Parathyroid adenoma (tissue), 2 donors: ENCODE results near the gene TOGARAM1.

Experiments used
- H2AFZ ChIP-seq: fragments of 300-600 bp; sonication (generic); one replicate; pipeline ENCODE4 v1.7.0; 2017; ENCODE audit warnings: antibody characterized with exemption, mild to moderate bottlenecking
- H3K27ac ChIP-seq: fragments of 300-600 bp; sonication (generic); one replicate; pipeline ENCODE4 v1.7.0; 2017
- H3K27me3 ChIP-seq: fragments of 300-600 bp; sonication (generic); one replicate; pipeline ENCODE4 v1.7.0; 2017; ENCODE audit warnings: low read length; ENCODE audit not compliant: control insufficient read depth, insufficient read depth
- H3K36me3 ChIP-seq: fragments of 300-600 bp; sonication (generic); one replicate; pipeline ENCODE4 v1.7.0; 2017; ENCODE audit warnings: low read length; ENCODE audit not compliant: control insufficient read depth, insufficient read depth
- H3K4me1 ChIP-seq: fragments of 300-600 bp; sonication (generic); one replicate; pipeline ENCODE4 v1.7.0; 2017; ENCODE audit warnings: control low read depth
- H3K4me2 ChIP-seq: fragments of 300-600 bp; sonication (generic); one replicate; pipeline ENCODE4 v1.7.0; 2017; ENCODE audit warnings: low read length
- H3K4me3 ChIP-seq: fragments of 300-600 bp; sonication (generic); one replicate; pipeline ENCODE4 v1.7.0; 2017; ENCODE audit warnings: low read depth, low read length
- H3K79me2 ChIP-seq: fragments of 300-600 bp; sonication (generic); one replicate; pipeline ENCODE4 v1.7.0; 2017; ENCODE audit warnings: control low read depth
- H3K9ac ChIP-seq: fragments of 300-600 bp; sonication (generic); one replicate; pipeline ENCODE4 v1.7.0; 2017; ENCODE audit warnings: mild to moderate bottlenecking
- H3K9me3 ChIP-seq: fragments of 300-600 bp; sonication (generic); one replicate; pipeline ENCODE4 v1.7.0; 2017; ENCODE audit warnings: low read length; ENCODE audit not compliant: control insufficient read depth
- TF ChIP-seq, protein P1 (sequence below): fragments of 300-600 bp; sonication (generic); IDR thresholded peaks from one replicate; pipeline ENCODE4 v1.7.0; 2017; ENCODE audit warnings: antibody characterized with exemption, mild to moderate bottlenecking
- donor health status: primary hyperparathyroidism.

Gene TOGARAM1

DNA sequence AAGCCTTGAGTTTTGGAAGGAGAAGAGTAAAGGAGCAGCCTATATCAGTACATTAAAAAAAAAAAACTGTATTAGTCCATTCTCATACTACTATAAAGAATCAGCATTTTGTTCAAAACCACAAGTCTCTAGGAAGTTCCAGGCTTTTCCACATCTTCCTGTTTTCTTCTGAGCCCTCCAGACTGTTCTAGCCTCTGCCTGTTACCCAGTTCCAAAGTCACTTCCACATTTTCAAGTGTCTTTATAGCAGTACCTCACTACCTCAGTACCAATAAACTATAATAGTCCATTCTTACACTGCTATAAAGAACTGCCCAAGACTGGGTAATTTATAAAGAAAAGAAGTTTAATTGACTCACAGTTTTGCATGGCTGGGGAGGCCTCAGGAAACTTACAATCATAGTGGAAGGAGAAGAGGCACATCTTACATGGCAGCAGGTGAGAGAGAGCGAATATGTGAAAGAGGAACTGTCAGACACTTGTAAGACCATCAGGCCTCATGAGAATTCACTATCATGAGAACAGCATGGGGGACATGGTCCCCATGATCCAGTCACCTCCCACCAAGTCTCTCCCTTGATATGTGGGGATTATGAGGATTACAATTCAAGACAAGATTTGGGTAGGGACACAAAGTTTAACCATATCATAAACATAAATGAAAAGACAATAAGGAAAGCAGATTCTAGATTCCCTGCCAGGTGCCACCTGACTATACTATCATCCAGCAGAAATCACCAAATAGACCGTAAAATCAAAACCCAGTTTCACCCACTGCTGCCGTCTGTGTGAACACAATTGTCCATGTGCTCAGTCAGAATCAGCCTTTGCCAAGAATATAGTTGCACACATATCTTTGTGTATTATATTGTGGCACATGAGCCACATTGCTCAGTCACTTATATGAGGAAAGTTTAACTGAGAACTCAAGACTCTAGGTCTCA lies 27.8 kb downstream of the TOGARAM1 start:
- TF ChIP-seq, protein P1, sequence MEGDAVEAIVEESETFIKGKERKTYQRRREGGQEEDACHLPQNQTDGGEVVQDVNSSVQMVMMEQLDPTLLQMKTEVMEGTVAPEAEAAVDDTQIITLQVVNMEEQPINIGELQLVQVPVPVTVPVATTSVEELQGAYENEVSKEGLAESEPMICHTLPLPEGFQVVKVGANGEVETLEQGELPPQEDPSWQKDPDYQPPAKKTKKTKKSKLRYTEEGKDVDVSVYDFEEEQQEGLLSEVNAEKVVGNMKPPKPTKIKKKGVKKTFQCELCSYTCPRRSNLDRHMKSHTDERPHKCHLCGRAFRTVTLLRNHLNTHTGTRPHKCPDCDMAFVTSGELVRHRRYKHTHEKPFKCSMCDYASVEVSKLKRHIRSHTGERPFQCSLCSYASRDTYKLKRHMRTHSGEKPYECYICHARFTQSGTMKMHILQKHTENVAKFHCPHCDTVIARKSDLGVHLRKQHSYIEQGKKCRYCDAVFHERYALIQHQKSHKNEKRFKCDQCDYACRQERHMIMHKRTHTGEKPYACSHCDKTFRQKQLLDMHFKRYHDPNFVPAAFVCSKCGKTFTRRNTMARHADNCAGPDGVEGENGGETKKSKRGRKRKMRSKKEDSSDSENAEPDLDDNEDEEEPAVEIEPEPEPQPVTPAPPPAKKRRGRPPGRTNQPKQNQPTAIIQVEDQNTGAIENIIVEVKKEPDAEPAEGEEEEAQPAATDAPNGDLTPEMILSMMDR: no peak
- H3K9ac ChIP-seq: no peak overlapping the region
- no peak overlapping the region for H2AFZ ChIP-seq
- H3K9me3 ChIP-seq: no peaks in the 10 kb centered on the region
- no peaks in the 10 kb centered on the region for H3K27me3 ChIP-seq
- no peak overlapping the region for H3K4me2 ChIP-seq
- peaks cover 22% of the 10 kb centered on the region for H3K79me2 ChIP-seq
- H3K27ac ChIP-seq: no peak overlapping the region
- H3K4me3 ChIP-seq: no peak overlapping the region
- H3K4me1 ChIP-seq: no peaks in the 10 kb centered on the region
- H3K36me3 ChIP-seq: no peaks in the 10 kb centered on the region

DNA sequence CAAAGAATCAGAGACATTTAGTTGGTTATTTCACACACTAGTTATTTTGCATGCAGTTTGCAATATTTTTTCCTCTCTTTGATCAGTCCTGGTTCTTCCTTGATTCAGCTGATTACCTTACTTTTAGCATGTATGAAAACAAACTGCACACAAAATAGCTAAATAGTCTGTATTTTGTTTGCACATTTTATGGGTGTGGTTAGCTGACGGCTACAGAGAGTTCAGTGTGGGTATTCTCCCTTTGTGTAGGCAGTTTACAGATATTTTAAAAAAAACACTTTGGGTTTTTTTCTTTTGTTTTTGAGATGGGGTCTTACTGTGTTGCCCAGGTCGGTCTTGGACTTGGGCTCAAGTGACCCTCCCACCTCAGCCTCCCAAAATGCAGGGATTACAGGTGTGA lies 28.5 kb downstream of the TOGARAM1 start:
- H3K27me3 ChIP-seq: no peaks in the 10 kb centered on the region
- H3K4me2 ChIP-seq: no peak overlapping the region
- no peak overlapping the region for H3K4me3 ChIP-seq
- H3K9me3 ChIP-seq: no peaks in the 10 kb centered on the region
- no peaks in the 10 kb centered on the region for H3K36me3 ChIP-seq
- TF ChIP-seq, protein P1: no peak
- no peak overlapping the region for H2AFZ ChIP-seq
- H3K79me2 ChIP-seq: peaks cover 18% of the 10 kb centered on the region
- H3K4me1 ChIP-seq: no peaks in the 10 kb centered on the region
- no peak overlapping the region for H3K9ac ChIP-seq
- H3K27ac ChIP-seq: no peak overlapping the region

DNA sequence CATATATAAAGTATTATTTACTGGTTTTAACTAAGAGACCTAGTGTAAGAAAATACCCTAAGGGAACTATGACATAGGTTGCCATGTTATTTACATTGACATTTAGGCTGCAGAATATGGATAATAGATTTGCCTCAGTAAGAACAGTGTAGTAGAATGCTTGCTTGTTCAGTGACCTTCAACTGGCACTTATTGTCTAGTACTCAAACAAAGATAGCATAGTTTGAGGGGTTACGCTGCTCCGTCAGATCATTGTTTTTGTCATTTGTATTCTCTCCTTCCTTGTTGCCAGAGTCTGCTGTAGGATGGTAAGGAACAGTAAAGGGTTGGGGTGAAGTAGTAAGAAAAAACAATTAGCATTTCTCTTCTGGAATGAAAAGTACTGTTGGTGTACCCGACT lies 33.2 kb downstream of the TOGARAM1 start:
- H3K27ac ChIP-seq: no peak overlapping the region

DNA sequence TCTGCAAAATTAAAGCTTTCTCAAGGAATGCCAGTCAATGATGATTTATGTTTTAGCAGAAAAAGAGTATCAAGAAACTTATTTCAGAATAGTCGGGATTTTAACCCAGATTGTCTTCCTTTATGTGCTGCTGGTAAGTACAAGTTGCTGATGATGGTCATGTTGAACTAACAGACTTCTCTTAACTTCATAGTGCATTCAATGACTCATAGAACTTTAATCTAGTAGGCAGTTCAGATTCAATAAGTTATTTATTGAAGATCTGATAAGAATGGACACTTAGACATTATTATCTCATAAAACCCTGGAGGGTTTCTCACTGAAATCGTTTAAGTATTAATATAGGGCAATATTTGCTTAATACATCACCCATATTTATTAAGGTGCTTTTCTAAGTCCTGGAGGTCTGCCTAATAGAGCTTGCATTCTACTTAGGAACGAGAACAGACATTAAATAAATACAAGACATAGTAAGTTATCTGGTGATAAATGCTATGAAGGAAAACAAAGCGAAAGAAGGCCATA lies 33.8 kb downstream of the TOGARAM1 start:
- Histone ChIP-seq H3K4me1 (no peaks in the 10 kb centered on the region), H3K79me2 (peaks cover 10% of the 10 kb centered on the region), H3K4me2 (no peak overlapping the region), H3K27ac (no peak overlapping the region), H3K27me3 (no peaks in the 10 kb centered on the region), H3K9ac (no peak overlapping the region), H3K4me3 (no peak overlapping the region), H3K36me3 (no peaks in the 10 kb centered on the region), H2AFZ (no peak overlapping the region), H3K9me3 (no peaks in the 10 kb centered on the region)
- TF ChIP-seq, protein P1: no peak

More for the DNA sequence above, 33.2 kb downstream of the TOGARAM1 start:
- Histone ChIP-seq H3K9me3 (no peaks in the 10 kb centered on the region), H3K4me3 (no peak overlapping the region), H3K27me3 (no peaks in the 10 kb centered on the region), H3K9ac (no peak overlapping the region), H3K4me2 (no peak overlapping the region), H3K4me1 (no peaks in the 10 kb centered on the region), H3K36me3 (no peaks in the 10 kb centered on the region), H2AFZ (no peak overlapping the region), H3K79me2 (peaks cover 10% of the 10 kb centered on the region)
- TF ChIP-seq, protein P1: no peak
